Measurements from ENCODE around the gene SLC22A23. TPM values are rescaled to one million over a fixed set of nuclear protein-coding genes. Genes with fewer than 3 reads are reported as not detected.

Gene SLC22A23
- total and polyA plus RNA-seq, 4 donors: 4.9 to 45.4 (median 19.7) TPM

- Histone ChIP-seq H3K4me1 (ENCODE audit: control insufficient read depth in 4 of 4, insufficient read depth in 4 of 4, low read length in 3 of 4) (no peaks in the 10 kb centered on the region), H3K4me3 (ENCODE audit: low read depth in 1 of 3, low read length in 3 of 3) (no peak overlapping the region), H3K9ac (ENCODE audit: low read depth in 1 of 2, low read length in 2 of 2) (no peak overlapping the region), H3K9me3 (ENCODE audit: control insufficient read depth in 4 of 4, low read length in 3 of 4) (no peaks in the 10 kb centered on the region), H3K27me3 (ENCODE audit: control insufficient read depth in 4 of 4, insufficient read depth in 4 of 4, low read length in 3 of 4) (no peaks in the 10 kb centered on the region), H3K36me3 (ENCODE audit: control insufficient read depth in 4 of 4, insufficient read depth in 3 of 4, low read depth in 1 of 4, low read length in 3 of 4) (peaks cover 0 to 5% (median 2%) of the 10 kb centered on the region in 4 donors), H3K27ac (ENCODE audit: low read depth in 1 of 2, low read length in 2 of 2) (no peak overlapping the region)
- DNase-seq (ENCODE audit: low spot score): no peak
- WGBS: 97% methylated on average over 3 of the region's 3 CpGs
- TF ChIP-seq, protein P1, sequence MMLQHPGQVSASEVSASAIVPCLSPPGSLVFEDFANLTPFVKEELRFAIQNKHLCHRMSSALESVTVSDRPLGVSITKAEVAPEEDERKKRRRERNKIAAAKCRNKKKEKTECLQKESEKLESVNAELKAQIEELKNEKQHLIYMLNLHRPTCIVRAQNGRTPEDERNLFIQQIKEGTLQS (IDR thresholded peaks at IDR 0.05): no peak
- TF ChIP-seq RXRA (IDR thresholded peaks at IDR 0.05) (no peak), RAD21 (IDR thresholded peaks at IDR 0.05) (no peak), ZBTB33 (IDR thresholded peaks at IDR 0.05) (no peak), FOXA2 (IDR thresholded peaks at IDR 0.05) (no peak), CTCF (IDR thresholded peaks at IDR 0.05; ENCODE audit: low read depth, low read length, missing input control) (no peak), NR2F2 (IDR thresholded peaks at IDR 0.05) (no peak)
These were observed 129.4 kb downstream of the SLC22A23 start for GRCh38 chr6:3327403-3327802.

- 80% methylated on average over 9 of the region's 9 CpGs for WGBS
- peaks cover 0 to 7% (median 2%) of the 10 kb centered on the region in 4 donors for H3K36me3 ChIP-seq (ENCODE audit: control insufficient read depth in 4 of 4, insufficient read depth in 3 of 4, low read depth in 1 of 4, low read length in 3 of 4)
- TF ChIP-seq HNF4G (IDR thresholded peaks at IDR 0.05): no peak
- TF ChIP-seq FOXA2 (IDR thresholded peaks at IDR 0.05): no peak
- TF ChIP-seq YY1 (IDR thresholded peaks at IDR 0.05): no peak
- TF ChIP-seq EGR1 (IDR thresholded peaks at IDR 0.05; ENCODE audit: low read depth in 2 of 2): no peak
- no peak for TF ChIP-seq JUND (IDR thresholded peaks at IDR 0.05)
- TF ChIP-seq NR2F2 (IDR thresholded peaks at IDR 0.05): no peak
- no peak for TF ChIP-seq RXRA (IDR thresholded peaks at IDR 0.05)
- no peak for TF ChIP-seq FOXA1 (IDR thresholded peaks at IDR 0.05)
- H3K27ac ChIP-seq (ENCODE audit: low read depth in 1 of 2, low read length in 2 of 2): no peak overlapping the region
- no peak overlapping the region for H3K4me3 ChIP-seq (ENCODE audit: low read depth in 1 of 3, low read length in 3 of 3)
- no peak for DNase-seq (ENCODE audit: low spot score)
- H3K4me1 ChIP-seq (ENCODE audit: control insufficient read depth in 4 of 4, insufficient read depth in 4 of 4, low read length in 3 of 4): no peaks in the 10 kb centered on the region
- no peak overlapping the region for H3K9ac ChIP-seq (ENCODE audit: low read depth in 1 of 2, low read length in 2 of 2)
- H3K27me3 ChIP-seq (ENCODE audit: control insufficient read depth in 4 of 4, insufficient read depth in 4 of 4, low read length in 3 of 4): no peaks in the 10 kb centered on the region
- no peaks in the 10 kb centered on the region for H3K9me3 ChIP-seq (ENCODE audit: control insufficient read depth in 4 of 4, low read length in 3 of 4)
These were observed 129.9 kb downstream of the SLC22A23 start for GRCh38 chr6:3326981-3327380.

DNA sequence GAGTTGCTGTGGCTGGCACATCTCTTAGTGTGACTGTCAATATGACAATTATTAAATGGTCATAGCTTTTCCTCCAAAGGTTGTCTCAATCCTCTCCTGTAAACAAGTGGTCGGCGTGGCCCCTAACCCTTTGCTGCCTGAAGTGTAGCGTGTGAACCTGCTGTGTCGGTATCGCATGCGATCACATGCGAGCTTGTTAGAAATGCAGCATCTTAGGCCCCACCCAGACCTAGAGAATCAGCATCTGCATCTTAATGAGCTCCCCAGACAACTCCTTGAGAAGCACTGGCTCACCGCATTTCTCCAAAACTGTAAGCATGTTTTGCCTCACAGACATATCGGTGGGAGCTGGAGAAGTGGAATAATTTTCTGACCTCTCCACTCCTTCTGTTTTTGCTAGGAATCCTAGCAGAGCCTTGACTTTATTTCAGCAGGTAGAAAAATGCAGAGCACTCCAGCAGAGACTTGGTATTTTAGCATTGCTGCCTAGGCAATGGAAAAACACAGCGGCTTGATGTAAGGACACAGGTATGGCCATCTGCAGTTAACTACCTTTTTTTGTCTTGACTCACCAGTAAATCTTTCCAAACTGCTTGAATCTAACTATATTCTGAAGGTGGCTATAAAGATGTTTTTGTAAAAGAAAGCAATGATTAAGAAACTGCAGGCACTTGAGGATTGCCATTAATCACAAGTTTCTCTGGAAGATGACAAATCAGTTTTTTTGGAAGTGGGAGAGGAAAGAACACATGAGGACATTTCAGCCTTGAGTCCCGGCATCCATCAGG, 130.5 kb downstream of the SLC22A23 start:
- Histone ChIP-seq H3K9ac (ENCODE audit: low read depth in 1 of 2, low read length in 2 of 2) (no peak overlapping the region), H3K27ac (ENCODE audit: low read depth in 1 of 2, low read length in 2 of 2) (no peak overlapping the region), H3K27me3 (ENCODE audit: control insufficient read depth in 4 of 4, insufficient read depth in 4 of 4, low read length in 3 of 4) (no peaks in the 10 kb centered on the region), H3K9me3 (ENCODE audit: control insufficient read depth in 4 of 4, low read length in 3 of 4) (no peaks in the 10 kb centered on the region), H3K4me1 (ENCODE audit: control insufficient read depth in 4 of 4, insufficient read depth in 4 of 4, low read length in 3 of 4) (no peaks in the 10 kb centered on the region), H3K4me3 (ENCODE audit: low read depth in 1 of 3, low read length in 3 of 3) (no peak overlapping the region), H3K36me3 (ENCODE audit: control insufficient read depth in 4 of 4, insufficient read depth in 3 of 4, low read depth in 1 of 4, low read length in 3 of 4) (peaks cover 0 to 7% (median 2%) of the 10 kb centered on the region in 4 donors)
- TF ChIP-seq RXRA (IDR thresholded peaks at IDR 0.05) (no peak), TAF1 (conservative IDR thresholded peaks at IDR 0.05) (no peak)
- WGBS: 96% methylated on average over 11 of the region's 11 CpGs
- DNase-seq (ENCODE audit: low spot score): no peak
